NT2/D1 (cell line): ENCODE measurements around the gene CDC42EP3.

ENCODE experiments used
- DNase-seq: peaks from one replicate; pipeline ENCODE4 v3.0.0-alpha.2; 2011; ENCODE audit warnings: low read depth, low spot score
- H3K27me3 ChIP-seq: 2 replicates; pipeline ENCODE4 v1.6.0; 2011; ENCODE audit warnings: mild to moderate bottlenecking; ENCODE audit not compliant: insufficient read length, insufficient read depth
- H3K36me3 ChIP-seq: 2 replicates; pipeline ENCODE4 v1.6.1; 2011; ENCODE audit warnings: mild to moderate bottlenecking, low read length, mixed read lengths; ENCODE audit not compliant: insufficient read depth, insufficient read length
- H3K4me1 ChIP-seq: 2 replicates; pipeline ENCODE4 v1.5.1; 2011; ENCODE audit not compliant: insufficient read depth, insufficient read length
- H3K4me3 ChIP-seq: 2 replicates; pipeline ENCODE4 v1.5.1; 2011; ENCODE audit warnings: low read depth; ENCODE audit not compliant: insufficient read length
- H3K9ac ChIP-seq: 2 replicates; pipeline ENCODE4 v1.6.0; 2011; ENCODE audit warnings: low read depth; ENCODE audit not compliant: insufficient read length
- H3K9me3 ChIP-seq: 2 replicates; pipeline ENCODE4 v1.5.1; 2011; ENCODE audit warnings: mild to moderate bottlenecking, low read length; ENCODE audit not compliant: insufficient read depth
- SUZ12 ChIP-seq: IDR thresholded peaks from 2 replicates; pipeline ENCODE4 v1.6.1; 2011; ENCODE audit not compliant: insufficient read length, insufficient read depth; ENCODE audit errors: extremely low read depth
- YY1 ChIP-seq: IDR thresholded peaks from 2 replicates; pipeline ENCODE4 v1.6.1; 2011; ENCODE audit not compliant: insufficient read length, insufficient read depth
- ZNF274 ChIP-seq: IDR thresholded peaks from 2 replicates; pipeline ENCODE4 v1.6.1; 2011; ENCODE audit warnings: mild to moderate bottlenecking, low read depth, low read length

CDC42EP3 gene

DNA sequence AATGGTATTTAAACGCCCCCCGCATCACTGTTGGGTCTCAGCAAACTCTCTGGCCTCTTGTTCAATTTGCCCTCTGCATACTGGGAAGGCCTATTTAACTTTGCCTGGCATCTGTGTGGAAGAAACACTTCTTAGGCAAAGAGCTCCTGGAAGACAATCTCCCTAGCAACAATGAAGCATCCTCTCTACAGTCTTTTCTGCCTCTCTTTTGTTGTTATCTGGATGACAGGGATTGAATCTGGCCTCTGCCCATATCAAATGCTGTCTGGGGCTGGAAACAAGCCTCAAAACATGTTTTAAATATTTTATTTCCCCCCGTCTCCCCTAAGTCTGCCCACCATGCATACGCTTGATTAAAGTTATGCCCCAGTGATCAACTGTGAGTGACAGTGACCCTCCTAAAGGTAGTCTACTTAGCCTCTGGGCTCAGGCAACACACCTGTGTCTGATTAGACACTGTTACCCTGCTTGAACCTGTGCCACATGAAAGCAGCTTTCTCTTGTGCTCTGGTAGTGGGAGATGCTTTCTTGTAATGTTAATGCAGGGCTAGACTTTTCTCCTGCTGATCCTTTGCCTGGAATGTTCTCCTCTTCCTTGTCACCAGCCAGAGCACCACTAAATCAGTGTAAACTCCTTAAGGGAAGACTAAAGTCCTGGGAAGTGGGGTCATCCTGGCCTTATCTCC lies 34.9 kb downstream of the CDC42EP3 start:
- DNase-seq: no peak
- no peak for TF ChIP-seq SUZ12
- TF ChIP-seq ZNF274: no peak
- no peak for TF ChIP-seq YY1
- H3K4me3 ChIP-seq: no peak overlapping the region
- no peaks in the 10 kb centered on the region for H3K9me3 ChIP-seq
- no peaks in the 10 kb centered on the region for H3K36me3 ChIP-seq
- H3K9ac ChIP-seq: no peak overlapping the region
- no peaks in the 10 kb centered on the region for H3K27me3 ChIP-seq
- H3K4me1 ChIP-seq: no peaks in the 10 kb centered on the region

DNA sequence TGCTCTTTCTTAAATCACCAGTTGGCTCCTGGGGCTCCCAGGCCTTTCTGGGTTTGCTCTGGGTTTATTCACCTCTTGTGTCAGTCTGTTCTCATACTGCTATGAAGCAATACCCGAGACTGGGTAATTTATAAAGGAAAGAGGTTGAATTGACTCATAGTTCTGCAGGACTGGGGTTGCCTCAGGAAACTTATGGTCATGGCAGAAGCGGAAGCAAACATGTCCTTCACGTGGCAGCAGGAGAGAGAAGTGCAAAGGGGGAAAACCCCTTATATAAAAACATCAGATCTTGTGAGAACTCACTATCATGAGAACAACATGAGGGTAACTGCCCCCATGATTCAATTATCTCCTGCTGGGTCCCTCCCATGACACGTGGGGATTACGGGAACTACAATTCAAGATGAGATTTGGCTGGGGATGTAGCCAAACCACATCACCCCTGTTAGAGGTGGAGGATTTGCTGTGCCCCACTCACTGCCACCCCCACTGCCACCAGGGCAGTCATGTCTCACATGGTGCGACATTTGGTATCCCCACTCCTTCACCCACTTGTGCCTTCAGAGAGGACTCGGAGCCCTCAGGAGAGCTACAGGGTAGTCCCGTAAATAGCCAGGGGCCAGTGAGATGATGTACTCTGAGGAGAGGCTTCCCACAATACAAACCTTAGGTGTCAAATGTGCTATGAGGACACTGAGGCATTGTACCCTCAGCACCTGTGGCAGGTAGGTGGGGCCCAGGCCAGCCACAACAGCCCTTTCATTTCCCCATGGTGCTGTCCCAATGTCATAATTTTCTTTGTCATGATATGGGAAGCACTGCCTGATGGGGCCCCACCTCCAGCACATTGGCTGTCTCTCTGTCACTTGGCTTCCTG lies 35.7 kb downstream of the CDC42EP3 start:
- H3K36me3 ChIP-seq: no peaks in the 10 kb centered on the region
- no peak overlapping the region for H3K9ac ChIP-seq
- no peaks in the 10 kb centered on the region for H3K9me3 ChIP-seq
- H3K27me3 ChIP-seq: no peaks in the 10 kb centered on the region
- no peaks in the 10 kb centered on the region for H3K4me1 ChIP-seq
- TF ChIP-seq SUZ12 (no peak), YY1 (no peak), ZNF274 (no peak)
- no peak overlapping the region for H3K4me3 ChIP-seq
- no peak for DNase-seq

DNA sequence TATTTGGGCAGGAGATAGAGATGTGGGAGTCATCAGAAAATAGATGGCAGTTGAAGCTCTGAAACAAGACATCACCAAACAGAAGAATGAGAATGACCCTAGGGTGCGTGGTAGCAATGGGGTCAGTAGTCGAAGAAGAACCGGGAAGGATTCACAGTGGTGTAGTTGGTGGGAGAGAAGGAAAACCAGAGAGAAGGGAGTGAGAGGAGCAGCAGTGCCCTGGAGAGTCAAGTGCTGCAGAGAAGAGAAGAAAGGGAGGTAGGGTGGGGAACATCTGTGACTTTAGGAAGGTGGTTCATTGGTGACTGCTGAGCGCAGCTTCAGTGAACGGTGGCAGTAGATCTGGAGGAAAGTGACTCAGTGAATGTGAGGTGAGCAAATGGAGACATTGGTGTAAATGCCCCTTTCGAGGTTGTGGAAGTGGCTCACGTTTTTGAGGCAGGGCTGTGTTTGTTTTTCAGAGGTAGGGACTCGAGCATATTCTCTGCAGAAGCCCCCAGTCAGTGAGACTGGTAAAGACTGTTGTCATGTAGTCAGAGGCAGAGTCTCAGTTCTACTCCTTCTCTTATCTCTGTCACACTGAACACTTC lies 36.4 kb downstream of the CDC42EP3 start:
- Histone ChIP-seq H3K9ac (no peak overlapping the region), H3K27me3 (no peaks in the 10 kb centered on the region), H3K4me3 (no peak overlapping the region), H3K4me1 (no peaks in the 10 kb centered on the region), H3K9me3 (no peaks in the 10 kb centered on the region), H3K36me3 (no peaks in the 10 kb centered on the region)
- no peak for DNase-seq
- TF ChIP-seq SUZ12: no peak
- no peak for TF ChIP-seq ZNF274
- no peak for TF ChIP-seq YY1

DNA sequence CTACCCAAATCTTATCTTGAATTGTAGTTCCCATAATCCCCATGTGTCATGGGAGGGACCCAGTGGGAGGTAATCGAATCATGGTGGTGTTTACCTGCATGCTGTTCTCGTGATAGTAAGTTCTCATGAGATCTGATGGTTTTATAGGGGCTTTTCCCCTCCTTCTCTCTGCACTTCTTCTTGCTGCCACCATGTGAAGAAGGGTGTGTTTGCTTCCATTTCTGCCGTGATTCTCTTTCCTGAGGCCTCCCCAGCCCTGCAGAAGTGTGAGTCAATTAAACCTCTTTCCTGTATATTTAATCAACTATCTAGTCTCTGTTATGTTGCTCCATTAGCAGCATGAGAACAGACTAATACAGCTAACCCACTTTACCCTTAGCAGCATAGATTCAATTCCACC lies 37.6 kb downstream of the CDC42EP3 start:
- DNase-seq: no peak
- H3K4me3 ChIP-seq: no peak overlapping the region
- H3K4me1 ChIP-seq: no peaks in the 10 kb centered on the region
- TF ChIP-seq SUZ12 (no peak), ZNF274 (no peak), YY1 (no peak)
- no peaks in the 10 kb centered on the region for H3K9me3 ChIP-seq
- no peaks in the 10 kb centered on the region for H3K27me3 ChIP-seq
- no peaks in the 10 kb centered on the region for H3K36me3 ChIP-seq
- H3K9ac ChIP-seq: no peak overlapping the region

DNA sequence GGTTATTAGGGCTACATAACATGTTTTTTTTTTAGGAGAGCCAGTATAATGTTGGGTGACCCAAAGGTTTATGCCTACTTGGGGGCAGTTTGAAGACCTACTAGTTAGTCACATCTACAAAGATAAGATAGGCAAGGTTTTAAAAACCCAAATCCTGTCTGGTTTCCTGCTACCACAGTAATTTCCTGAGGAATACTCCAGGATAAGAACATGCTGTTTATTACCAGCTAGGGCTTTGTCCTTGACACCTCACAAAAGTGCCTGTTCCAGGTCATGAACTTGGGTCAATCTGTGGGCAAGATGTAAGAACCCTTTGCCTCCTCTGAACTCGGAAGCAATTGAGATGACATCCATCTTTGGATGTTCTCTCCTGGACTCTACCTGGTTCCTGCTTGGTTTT lies 38.2 kb downstream of the CDC42EP3 start:
- DNase-seq: no peak
- Histone ChIP-seq H3K4me3 (no peak overlapping the region), H3K27me3 (no peaks in the 10 kb centered on the region), H3K36me3 (no peaks in the 10 kb centered on the region), H3K9ac (no peak overlapping the region), H3K4me1 (no peaks in the 10 kb centered on the region), H3K9me3 (no peaks in the 10 kb centered on the region)
- TF ChIP-seq SUZ12 (no peak), YY1 (no peak), ZNF274 (no peak)

DNA sequence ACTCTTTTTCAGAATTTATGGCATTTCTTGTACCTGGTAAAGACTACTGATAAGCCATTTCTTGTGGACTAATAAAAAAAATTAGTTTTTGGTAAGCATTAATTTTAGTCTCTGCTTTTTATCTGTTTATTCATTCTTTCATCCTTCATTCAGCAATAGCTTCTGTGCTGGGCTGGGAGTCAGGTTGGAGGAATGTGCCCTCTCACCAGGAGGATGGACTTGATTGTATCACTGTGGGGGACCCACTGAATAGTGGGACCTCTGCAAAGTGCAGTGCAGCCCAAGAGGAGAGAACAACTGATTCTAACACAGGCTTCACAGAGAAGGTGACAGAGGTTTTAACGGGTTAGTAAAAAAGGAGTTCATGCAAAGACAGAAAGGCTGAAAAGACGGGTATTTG lies 39.1 kb downstream of the CDC42EP3 start:
- H3K9me3 ChIP-seq: no peaks in the 10 kb centered on the region
- H3K4me1 ChIP-seq: no peaks in the 10 kb centered on the region
- H3K27me3 ChIP-seq: no peaks in the 10 kb centered on the region
- TF ChIP-seq SUZ12: no peak
- TF ChIP-seq YY1: no peak
- no peak for TF ChIP-seq ZNF274
- no peak overlapping the region for H3K4me3 ChIP-seq
- no peaks in the 10 kb centered on the region for H3K36me3 ChIP-seq
- no peak for DNase-seq
- H3K9ac ChIP-seq: no peak overlapping the region

DNA sequence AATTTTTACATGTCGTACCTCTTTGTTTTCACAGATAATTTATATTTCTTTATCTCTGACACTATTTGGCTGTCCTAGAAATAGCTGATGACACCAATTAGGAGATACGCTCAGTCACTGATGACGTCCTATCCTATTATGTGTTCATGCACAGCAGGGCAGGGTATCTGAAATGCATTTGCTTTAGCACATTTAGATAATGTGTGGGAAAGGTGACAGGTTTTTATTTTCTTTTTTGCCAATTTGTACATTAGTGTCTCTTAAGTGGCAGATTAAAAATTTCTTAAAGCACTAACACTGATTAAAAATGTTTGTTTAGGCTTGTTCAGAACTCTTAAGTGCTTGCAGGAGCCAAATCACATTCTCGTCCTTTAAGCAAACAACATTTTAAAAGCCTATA lies 39.7 kb downstream of the CDC42EP3 start:
- no peak for TF ChIP-seq ZNF274
- no peak for TF ChIP-seq SUZ12
- TF ChIP-seq YY1: no peak
- H3K9me3 ChIP-seq: no peaks in the 10 kb centered on the region
- H3K4me1 ChIP-seq: no peaks in the 10 kb centered on the region
- H3K36me3 ChIP-seq: no peaks in the 10 kb centered on the region
- H3K4me3 ChIP-seq: no peak overlapping the region
- H3K27me3 ChIP-seq: no peaks in the 10 kb centered on the region
- H3K9ac ChIP-seq: no peak overlapping the region
- DNase-seq: no peak
